Right lobe of liver (tissue), 6 donors: ENCODE data around the gene SHISA7. TPM values are rescaled to one million over a fixed set of nuclear protein-coding genes. Genes with fewer than 3 reads are reported as not detected.

Experiments
- ATAC-seq, 4 donors: fragments of 200-7000 bp; cut with Tn5 transposase; one replicate each; pipeline ENCODE4 v1.9.1; 2020; ENCODE audit warnings: mild to moderate bottlenecking in 4 of 4, moderate library complexity in 4 of 4
- DNase-seq, 3 donors: peaks; one replicate each; pipeline ENCODE4 v3.0.0-alpha.2; 2020
- H3K27ac ChIP-seq, 3 donors: fragments of 200-600 bp; one replicate each; pipeline ENCODE4 v1.8.0; 2022
- H3K27me3 ChIP-seq, 2 donors: fragments of 200-600 bp; one replicate each; pipeline ENCODE4 v1.8.0; 2022
- H3K36me3 ChIP-seq, 4 donors: fragments of 200-600 bp; sonication (generic) in 1 of 4; one replicate each; pipeline versions ENCODE4 v1.5.1 to v1.8.0; 2017 to 2022; ENCODE audit warnings: control low read depth in 1 of 4
- H3K4me1 ChIP-seq, 4 donors: fragments of 200-600 bp; sonication (generic) in 1 of 4; one replicate each; pipeline versions ENCODE4 v1.5.1 to v1.8.0; 2017 to 2022; ENCODE audit warnings: control low read depth in 1 of 4
- H3K4me3 ChIP-seq, 3 donors: fragments of 200-600 bp; one replicate each; pipeline ENCODE4 v1.8.0; 2022
- H3K9me3 ChIP-seq, 4 donors: fragments of 200-600 bp; sonication (generic) in 1 of 4; one replicate each; pipeline versions ENCODE4 v1.5.1 to v1.8.0; 2017 to 2022; ENCODE audit warnings: control low read depth in 1 of 4
- CTCF ChIP-seq, 4 donors: fragments of 200-600 bp in 3 of 4; fragments of 450-650 bp in 1 of 4; IDR thresholded peaks; one replicate each; pipeline versions ENCODE4 v1.5.1 to v1.8.0; 2016 to 2022; ENCODE audit warnings: antibody characterized with exemption in 4 of 4, mild to moderate bottlenecking in 2 of 4
- POLR2A ChIP-seq: fragments of 450-650 bp; IDR thresholded peaks from one replicate; pipeline ENCODE4 v1.6.1; 2017; ENCODE audit warnings: antibody characterized with exemption, mild to moderate bottlenecking
- WGBS: methylation state at CpG from one replicate; pipeline ENCODE4 v1.1.6; 2018; ENCODE audit warnings: low coverage, low lambda C conversion rate; ENCODE audit not compliant: insufficient coverage; ENCODE audit errors: missing lambda C conversion rate; 5-methylcytosine and 5-hydroxymethylcytosine counted together
- intact Hi-C, 2 donors: fragments of 100-400 bp; cut with DNase I; formaldehyde crosslinking; loops; one replicate each; pipeline versions ENCODE4 v1.11.2 to v1.14.1; 2022
- total RNA-seq, 6 experiments: library from RNA; depleted of rRNA in 2 of 6; stranded (reverse); fragments of >200 nt in 2 of 6; fragmentation: NEBNext Ultra II Directional in 3 of 6; extraction: Animal tissue kit (Norgen Biotek cat#: 25700) in 3 of 6; gene quantifications; one replicate each; pipeline versions ENCODE4 v1.1.0 to v1.2.4, GENCODE V29; 2016 to 2023
- donor health status: DM: no; HTN: yes; CAD: no.
- donor health status: DM: no; HTN: no; CAD: no.
- donor health status: DM: no; HTN: no; CAD: no.
- donor health status: DM: no; HTN: yes; CAD: no.
- donor health status: DM: no; HTN: yes; CAD: no.

Gene SHISA7
- total RNA-seq, 6 experiments from 2014 or later, result 0.04 TPM; not detected in 5

GRCh38 chr19:55464662-55465054 lies 21.6 kb upstream of the SHISA7 start, which contains the start of gene C19orf85:
Gene C19orf85, minus strand, starts transcription at chr19:55464751. Its CDS starts 197 bp downstream, at chr19:55464554.
- H3K4me1 ChIP-seq, result peaks cover 0 to 25% (median 10%) of the 10 kb centered on the region in 4 donors
- H3K27ac ChIP-seq, result no peak within 1 kb of the TSS
- WGBS, result 66% methylated on average over 5 of the region's 14 CpGs
- intact Hi-C loops, result no loop called here
- H3K36me3 ChIP-seq, result no peaks in the 10 kb centered on the region
- ATAC-seq (no peak), DNase-seq (no peak)
- no peaks in the 10 kb centered on the region for H3K9me3 ChIP-seq
- H3K4me3 ChIP-seq, result no peak within 1 kb of the TSS
- H3K27me3 ChIP-seq, result no peaks in the 10 kb centered on the region
- TF ChIP-seq CTCF (IDR thresholded peaks at IDR 0.05), result no peak
- no peak for TF ChIP-seq POLR2A

- H3K9me3 ChIP-seq, result no peaks in the 10 kb centered on the region
- ATAC-seq, result no peak
- H3K27me3 ChIP-seq, result no peaks in the 10 kb centered on the region
- 89% methylated on average over 14 of the region's 23 CpGs for WGBS
- no peaks in the 10 kb centered on the region for H3K36me3 ChIP-seq
- intact Hi-C loops, result no loop called here
- TF ChIP-seq CTCF (IDR thresholded peaks at IDR 0.05) (no peak), POLR2A (no peak)
- H3K27ac ChIP-seq, result no peak overlapping the region
- H3K4me1 ChIP-seq, result peaks cover 0 to 28% (median 12%) of the 10 kb centered on the region in 4 donors
- DNase-seq, result no peak
- H3K4me3 ChIP-seq, result no peak overlapping the region
Observed at GRCh38 chr19:55464039-55464661, 21.1 kb upstream of the SHISA7 start.

GRCh38 chr19:55463583-55464031 lies 20.5 kb upstream of the SHISA7 start:
- no peak overlapping the region for H3K27ac ChIP-seq
- ATAC-seq (no peak), DNase-seq (peak in 1 of 3 donors; percentile 55)
- 67% methylated on average over 6 of the region's 15 CpGs for WGBS
- intact Hi-C loops, result no loop called here
- no peak overlapping the region for H3K4me3 ChIP-seq
- TF ChIP-seq POLR2A, result no peak
- TF ChIP-seq CTCF (IDR thresholded peaks at IDR 0.05), result no peak
- H3K36me3 ChIP-seq, result no peaks in the 10 kb centered on the region
- H3K9me3 ChIP-seq, result no peaks in the 10 kb centered on the region
- no peaks in the 10 kb centered on the region for H3K27me3 ChIP-seq
- H3K4me1 ChIP-seq, result peaks cover 0 to 28% (median 12%) of the 10 kb centered on the region in 4 donors

GRCh38 chr19:55462722-55463121 lies 19.6 kb upstream of the SHISA7 start:
- Histone ChIP-seq H3K4me1 (peaks cover 0 to 23% (median 10%) of the 10 kb centered on the region in 4 donors), H3K27me3 (no peaks in the 10 kb centered on the region), H3K36me3 (no peaks in the 10 kb centered on the region), H3K27ac (no peak overlapping the region), H3K4me3 (peak overlapping the region in 1 of 3 donors; percentile 73), H3K9me3 (no peaks in the 10 kb centered on the region)
- DNase-seq, result no peak
- no peak for ATAC-seq
- intact Hi-C loops, result no loop called here
- TF ChIP-seq CTCF (IDR thresholded peaks at IDR 0.05) (no peak), POLR2A (no peak)
- WGBS, result 90% methylated on average over 11 of the region's 11 CpGs
